ENCODE measurements around the gene FAM185A. TPM values are rescaled to one million over a fixed set of nuclear protein-coding genes. Genes with fewer than 3 reads are reported as not detected.

The FAM185A gene
- total and polyA plus RNA-seq, 8 donors = 5.3 to 35.0 (median 10.3) TPM

GRCh38 chr7:102828286-102828685 lies 79.5 kb downstream of the FAM185A start:
- TF ChIP-seq POLR2A (IDR thresholded peaks at IDR 0.05) (no peak), POLR2AphosphoS5 (IDR thresholded peaks at IDR 0.05) (no peak), CTCF (IDR thresholded peaks at IDR 0.05) (no peak), EP300 (IDR thresholded peaks at IDR 0.05) (no peak)
- WGBS, 5 donors = 92 to 96% (median 94%) methylated on average over 2 of the region's 2 CpGs

GRCh38 chr7:102829075-102829474 lies 80.3 kb downstream of the FAM185A start:
- 77 to 95% (median 91%) methylated on average over 3 of the region's 3 CpGs for WGBS, 5 donors
- Histone ChIP-seq H3K4me3 (no peak overlapping the region), H3K4me1 (peaks cover 0 to 5% (median 0%) of the 10 kb centered on the region in 4 donors), H3K27ac (no peak overlapping the region), H3K9me3 (no peaks in the 10 kb centered on the region), H3K27me3 (no peaks in the 10 kb centered on the region), H3K36me3 (peaks cover 0 to 26% (median 19%) of the 10 kb centered on the region in 4 donors)
- intact Hi-C loops (cut with DNase I; ENCODE audit: low total_unique reads) = no loop called here
- no peak for TF ChIP-seq EP300 (IDR thresholded peaks at IDR 0.05)
- TF ChIP-seq POLR2A (IDR thresholded peaks at IDR 0.05) = no peak
- TF ChIP-seq POLR2AphosphoS5 (IDR thresholded peaks at IDR 0.05) = no peak
- TF ChIP-seq CTCF (IDR thresholded peaks at IDR 0.05) = no peak
- no peak for DNase-seq

More at GRCh38 chr7:102828286-102828685, 79.5 kb downstream of the FAM185A start:
- H3K36me3 ChIP-seq = peaks cover 0 to 26% (median 19%) of the 10 kb centered on the region in 4 donors
- no peak overlapping the region for H3K4me3 ChIP-seq
- intact Hi-C loops (cut with DNase I; ENCODE audit: low total_unique reads) = no loop called here
- no peaks in the 10 kb centered on the region for H3K27me3 ChIP-seq
- peaks cover 0 to 10% (median 0%) of the 10 kb centered on the region in 4 donors for H3K4me1 ChIP-seq
- H3K9me3 ChIP-seq = no peaks in the 10 kb centered on the region
- no peak overlapping the region for H3K27ac ChIP-seq
- DNase-seq = no peak

GRCh38 chr7:102830197-102830596 lies 81.4 kb downstream of the FAM185A start:
- no peak overlapping the region for H3K27ac ChIP-seq
- intact Hi-C loops (cut with DNase I; ENCODE audit: low total_unique reads) = no loop called here

GRCh38 chr7:102832674-102833073 lies 83.9 kb downstream of the FAM185A start:
- Histone ChIP-seq H3K27me3 (no peaks in the 10 kb centered on the region), H3K4me3 (no peak overlapping the region), H3K27ac (no peak overlapping the region), H3K9me3 (no peaks in the 10 kb centered on the region), H3K4me1 (peaks cover 0 to 17% (median 9%) of the 10 kb centered on the region in 4 donors), H3K36me3 (peaks cover 0 to 20% (median 14%) of the 10 kb centered on the region in 4 donors)
- intact Hi-C loops (cut with DNase I; ENCODE audit: low total_unique reads) = no loop called here
- no peak for TF ChIP-seq POLR2AphosphoS5 (IDR thresholded peaks at IDR 0.05)
- TF ChIP-seq EP300 (IDR thresholded peaks at IDR 0.05) = no peak
- no peak for TF ChIP-seq POLR2A (IDR thresholded peaks at IDR 0.05)
- no peak for TF ChIP-seq CTCF (IDR thresholded peaks at IDR 0.05)
- peak in 1 of 2 donors; percentile 36 for DNase-seq
- WGBS, 5 donors = 83 to 97% (median 92%) methylated on average over 1 of the region's 1 CpG

More at GRCh38 chr7:102830197-102830596, 81.4 kb downstream of the FAM185A start:
- H3K4me3 ChIP-seq = no peak overlapping the region
- H3K9me3 ChIP-seq = no peaks in the 10 kb centered on the region
- peaks cover 0 to 5% (median 0%) of the 10 kb centered on the region in 4 donors for H3K4me1 ChIP-seq
- H3K36me3 ChIP-seq = peaks cover 0 to 26% (median 19%) of the 10 kb centered on the region in 4 donors
- TF ChIP-seq EP300 (IDR thresholded peaks at IDR 0.05) (no peak), POLR2A (IDR thresholded peaks at IDR 0.05) (no peak), CTCF (IDR thresholded peaks at IDR 0.05) (no peak), POLR2AphosphoS5 (IDR thresholded peaks at IDR 0.05) (no peak)
- WGBS, 5 donors = 79 to 94% (median 87%) methylated on average over 2 of the region's 2 CpGs
- peak in 1 of 2 donors; percentile 34 for DNase-seq
- no peaks in the 10 kb centered on the region for H3K27me3 ChIP-seq

All from stomach (tissue), 9 donors.